Stimulated activated CD8-positive, alpha-beta memory T cell treated with anti-CD3 and anti-CD28 coated beads, Interleukin-7, amount 100 ng/mL, for 4 hours (primary cell): ENCODE measurements around the gene LMO4.

Source experiments
- DNase-seq, 2 donors: peaks; one replicate each; pipeline ENCODE4 v3.0.0-alpha.2; 2020; ENCODE audit warnings: low read depth in 2 of 2

The LMO4 gene

DNA sequence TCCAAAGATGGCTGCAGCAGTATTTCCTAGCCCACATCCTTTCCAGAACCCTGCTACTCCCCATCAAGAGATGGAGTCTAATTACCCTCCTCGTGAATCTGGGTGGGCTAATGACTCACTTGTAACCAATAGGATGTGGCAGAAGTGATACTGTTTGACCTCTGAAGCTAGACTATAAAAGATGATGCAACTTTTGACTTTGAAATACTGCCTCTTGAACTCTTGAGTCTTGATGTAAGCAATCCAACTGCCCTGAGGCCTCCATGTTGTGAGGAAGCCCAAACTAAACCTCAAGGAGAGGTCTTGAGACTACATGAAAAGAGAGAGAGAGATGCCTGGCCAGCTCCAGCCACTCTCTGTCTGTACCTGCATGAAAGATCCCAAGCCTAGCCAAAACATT lies 29.5 kb downstream of the LMO4 start:
- no peak for DNase-seq

DNA sequence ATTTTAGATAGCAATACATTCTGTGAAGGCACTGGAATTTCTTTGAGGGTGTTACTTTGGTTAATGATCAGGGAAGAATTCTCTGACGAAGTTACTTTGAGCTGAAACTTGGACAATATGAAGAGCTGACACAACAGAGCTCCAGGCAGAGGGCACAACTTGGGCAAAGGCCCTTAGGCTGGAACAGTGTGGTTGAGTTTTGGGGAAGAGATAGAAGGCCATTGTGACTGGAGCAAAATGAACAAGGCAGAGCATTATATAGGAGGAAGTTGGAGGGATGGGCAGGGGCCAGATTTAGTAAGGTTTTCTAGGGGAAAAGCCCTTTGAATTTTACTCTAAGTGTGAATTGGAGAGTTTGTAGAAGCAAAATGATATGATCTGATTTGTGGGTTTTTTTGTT lies 30.9 kb downstream of the LMO4 start:
- no peak for DNase-seq

- DNase-seq: no peak
Observed at GRCh38 chr1:87362063-87362833, 33.6 kb downstream of the LMO4 start.

DNA sequence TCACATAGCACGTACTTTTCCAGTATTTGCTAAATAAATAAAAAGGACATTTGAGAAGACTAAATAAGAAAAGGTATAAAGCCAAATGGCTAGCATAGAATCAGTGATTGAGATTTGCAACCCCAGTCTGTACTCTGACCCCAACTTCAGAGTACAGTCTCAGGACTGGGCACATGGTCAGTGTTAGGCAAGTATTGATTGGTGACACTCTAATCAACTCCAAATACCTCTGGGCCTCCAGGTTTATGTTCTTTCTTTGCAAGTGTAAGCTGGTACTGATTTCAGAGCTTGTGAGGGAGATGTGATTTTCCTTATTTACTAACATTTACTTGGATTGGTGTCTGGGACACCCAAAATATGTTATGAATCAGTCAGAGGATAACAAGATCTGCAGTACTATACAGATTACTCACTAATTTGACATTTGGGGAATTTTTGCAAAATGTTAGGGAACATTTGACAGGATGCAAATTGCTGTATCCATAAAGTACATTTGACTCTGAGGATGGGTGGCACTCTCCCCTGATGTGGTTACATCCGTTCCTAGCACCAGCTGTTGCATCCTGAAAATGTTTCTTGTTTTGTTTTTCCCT lies 34.2 kb downstream of the LMO4 start:
- no peak for DNase-seq

DNA sequence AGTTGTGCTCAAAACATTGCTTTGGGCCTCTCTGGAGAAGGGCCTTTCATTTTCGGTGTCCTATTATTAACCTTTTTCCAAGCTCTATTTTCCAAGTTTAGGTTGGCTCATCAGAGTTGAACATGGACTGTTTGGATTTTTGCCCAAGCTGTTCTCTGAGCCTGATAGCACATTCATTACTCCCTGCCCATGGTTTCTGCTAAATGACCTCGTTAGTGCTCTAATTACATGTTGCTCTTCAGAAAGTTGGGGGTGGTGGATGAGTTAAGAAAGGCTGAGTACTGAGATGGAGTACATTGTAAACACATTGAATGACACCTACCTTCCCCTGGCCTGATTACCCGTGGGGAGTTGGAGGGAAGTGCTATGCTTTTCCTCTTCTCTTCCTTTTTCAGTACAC lies 38.9 kb downstream of the LMO4 start:
- DNase-seq: no peak

DNA sequence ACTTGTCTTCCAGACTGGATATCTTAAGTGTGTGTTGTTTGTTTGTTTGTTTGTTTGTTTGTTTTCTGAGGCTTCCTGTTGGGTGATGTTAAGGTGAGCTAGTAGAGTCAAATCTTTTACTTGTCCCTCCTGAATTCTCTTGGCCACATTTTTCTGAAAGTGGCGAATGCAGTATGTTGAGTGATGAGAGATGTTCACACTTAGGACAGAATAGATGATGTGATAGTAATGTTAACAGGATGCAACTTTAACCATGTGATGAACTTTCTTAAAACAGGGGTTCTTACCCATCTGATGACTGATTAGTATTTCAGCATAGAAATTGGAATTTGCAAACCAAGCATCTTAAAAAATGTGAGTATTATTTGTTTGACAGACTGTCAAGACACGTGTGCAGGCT lies 40.2 kb downstream of the LMO4 start:
- no peak for DNase-seq

GRCh38 chr1:87369736-87370478 lies 41.2 kb downstream of the LMO4 start:
- no peak for DNase-seq

- no peak for DNase-seq
Observed at GRCh38 chr1:87370544-87370943, 41.9 kb downstream of the LMO4 start.

DNA sequence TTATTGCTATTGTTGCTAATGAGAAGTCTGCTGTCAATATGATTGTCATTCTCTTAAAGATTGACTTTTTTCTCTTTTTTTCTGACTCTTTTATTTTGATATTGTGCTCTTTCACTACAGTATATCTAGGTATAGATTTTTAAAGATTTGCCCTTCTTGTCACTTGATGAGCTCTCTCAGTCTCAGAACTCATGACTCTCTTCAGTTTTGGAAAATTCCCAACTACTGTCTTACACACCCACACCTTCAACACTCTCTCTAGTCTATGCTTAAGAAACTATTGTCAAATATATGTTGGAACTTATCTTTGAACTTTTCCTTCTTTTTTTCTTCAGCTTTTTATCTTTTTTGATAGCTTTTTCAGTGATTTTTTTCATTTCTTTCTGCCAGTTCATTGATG lies 50.6 kb downstream of the LMO4 start:
- DNase-seq: no peak

- DNase-seq: no peak
Observed at GRCh38 chr1:87386217-87386790, 57.6 kb downstream of the LMO4 start.

GRCh38 chr1:87388411-87388810 lies 59.7 kb downstream of the LMO4 start:
- DNase-seq: no peak

DNA sequence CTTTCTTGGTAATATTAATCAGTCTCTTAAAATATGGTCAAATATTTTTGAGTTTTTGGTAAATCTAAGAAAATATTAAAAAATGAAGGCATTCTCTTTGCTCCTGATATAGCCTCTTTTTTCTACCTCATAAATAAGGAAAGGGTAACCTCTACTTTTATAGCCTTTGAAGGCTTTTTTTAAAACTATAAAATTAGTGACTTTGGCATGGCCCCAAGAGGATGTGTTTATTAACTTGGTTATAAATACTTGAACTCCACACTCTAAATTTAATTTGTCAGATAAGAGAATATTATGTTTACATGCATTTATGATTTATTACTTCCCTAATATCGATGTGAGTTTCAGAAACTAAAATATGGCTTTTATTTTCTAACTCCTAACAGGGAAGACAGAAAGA lies 60.3 kb downstream of the LMO4 start:
- no peak for DNase-seq

DNA sequence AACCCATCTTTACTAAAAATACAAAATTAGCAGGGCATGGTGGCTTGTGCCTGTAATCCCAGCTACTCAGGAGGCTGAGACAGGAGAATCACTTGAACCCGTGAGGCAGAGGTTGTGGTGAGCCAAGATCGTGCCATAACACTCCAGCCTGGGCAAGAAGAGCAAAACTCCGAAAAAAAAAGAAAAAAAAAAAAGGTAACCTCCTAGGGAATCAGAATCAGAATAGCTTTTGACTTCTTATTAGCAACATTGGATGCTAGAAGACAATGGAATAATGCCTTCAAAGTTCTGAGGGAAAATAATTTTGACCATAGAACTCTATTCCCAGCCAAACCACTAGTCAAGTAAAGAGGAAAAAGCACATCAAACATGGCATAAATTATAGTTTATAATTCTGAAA lies 60.9 kb downstream of the LMO4 start:
- DNase-seq: no peak

GRCh38 chr1:87392248-87393192 lies 63.8 kb downstream of the LMO4 start:
- DNase-seq: no peak

- no peak for DNase-seq
Observed at GRCh38 chr1:87393445-87394085, 64.9 kb downstream of the LMO4 start.

GRCh38 chr1:87394513-87394912 lies 65.8 kb downstream of the LMO4 start:
- no peak for DNase-seq

GRCh38 chr1:87394982-87395381 lies 66.3 kb downstream of the LMO4 start:
- no peak for DNase-seq
